Stimulated activated CD4-positive, alpha-beta T cell treated with anti-CD3 and anti-CD28 coated beads, TNF-alpha, amount 100 ng/mL, for 1 hour (primary cell): Measurements from ENCODE around the gene NDUFB4.
"Not testable (repeated sequence)": the region's sequence is repeated elsewhere in the genome, so short reads cannot be mapped to it uniquely, and the experiment has no call there.

ENCODE experiments used
- DNase-seq, 3 donors: peaks; one replicate each; pipeline ENCODE4 v3.0.0-alpha.2; 2020; ENCODE audit warnings: low read depth in 3 of 3, low spot score in 1 of 3

The NDUFB4 gene

DNA sequence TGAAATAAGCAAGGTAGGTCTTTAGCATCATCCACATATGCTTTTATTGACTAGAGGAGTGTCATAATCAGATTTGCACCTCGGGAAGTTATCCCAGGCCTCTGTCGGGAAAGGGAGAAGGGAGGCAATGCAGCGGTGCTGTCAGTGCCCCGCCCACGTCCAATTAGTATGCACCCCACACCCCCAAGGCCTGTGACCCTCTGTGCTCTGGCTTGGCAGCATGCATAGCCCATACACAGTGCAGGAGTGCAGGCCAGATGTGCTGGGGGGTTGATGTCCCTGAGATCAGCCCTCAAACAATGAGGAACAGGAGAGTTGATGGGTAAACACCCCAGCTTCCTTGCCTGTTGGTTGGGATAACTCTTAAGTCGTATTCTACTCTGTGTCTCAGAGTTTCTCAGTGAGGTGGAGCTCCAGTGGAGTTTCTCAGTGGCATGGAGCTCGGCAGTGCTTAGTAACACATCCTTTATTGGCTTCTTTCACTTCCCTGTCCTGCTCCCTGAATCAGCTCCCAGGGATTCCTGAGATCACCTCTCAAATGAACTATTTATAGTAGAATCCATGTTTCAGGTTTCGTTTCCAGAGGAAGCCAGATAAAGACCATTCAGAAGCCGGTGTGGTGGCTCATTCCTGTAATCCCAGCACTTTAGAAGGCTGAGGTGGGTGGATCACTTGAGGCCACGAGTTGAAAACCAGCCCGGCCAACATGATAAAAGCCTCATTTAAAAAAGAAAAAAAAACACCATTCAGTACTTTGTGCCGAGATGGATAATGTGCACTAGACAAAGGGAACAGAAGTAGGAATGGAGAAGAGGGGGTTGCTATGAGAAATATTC, 26.7 kb upstream of the NDUFB4 start:
- no peak for DNase-seq

DNA sequence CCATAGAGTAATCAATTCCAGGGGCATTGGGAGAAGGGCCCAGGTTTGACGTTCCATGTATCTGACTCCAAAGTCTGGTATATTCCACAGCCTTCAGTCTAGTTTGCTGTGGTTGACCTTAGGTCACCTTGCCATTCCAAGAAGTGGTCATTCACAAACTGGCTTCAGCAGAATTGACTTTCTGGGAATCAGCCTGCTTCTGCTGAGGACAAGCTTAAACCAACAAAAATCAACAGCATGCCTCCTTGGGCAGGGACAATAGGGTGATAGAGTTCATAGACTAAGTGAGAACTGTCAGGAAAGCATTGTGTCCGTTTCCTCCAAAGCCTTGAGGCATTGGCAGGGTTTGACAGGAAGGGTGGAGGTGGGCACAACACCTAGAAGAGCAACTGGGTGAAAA, 24.1 kb upstream of the NDUFB4 start:
- DNase-seq, result no peak

DNA sequence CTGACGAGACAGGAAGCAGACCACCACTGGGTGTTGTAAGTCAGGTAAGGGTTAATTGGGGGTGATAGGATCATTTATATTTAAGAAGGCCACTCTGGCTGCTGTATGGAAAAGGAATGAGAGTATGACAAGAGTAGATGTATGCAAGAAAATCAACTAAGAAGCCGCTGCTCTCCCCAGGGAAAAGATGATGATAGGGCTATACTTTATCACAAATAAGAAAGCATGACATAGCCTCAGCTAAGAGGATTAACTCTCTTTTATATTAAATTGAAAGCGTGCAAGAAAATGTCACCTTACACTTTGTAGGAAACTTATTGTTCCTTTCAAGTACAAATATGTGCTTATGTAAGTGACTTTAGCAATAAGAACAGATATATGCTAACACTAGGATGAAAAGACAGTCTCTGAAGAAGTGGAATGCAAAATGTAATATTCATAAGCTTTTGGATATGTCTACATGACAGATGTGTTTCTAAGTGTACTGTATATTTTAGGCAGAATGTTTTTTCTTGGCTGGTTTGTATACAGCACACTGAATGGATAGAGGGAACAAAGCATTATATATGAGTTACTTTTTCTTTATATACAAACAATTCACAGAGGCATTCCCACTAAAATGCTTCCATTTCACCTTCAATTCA, 8.7 kb upstream of the NDUFB4 start:
- no peak for DNase-seq

DNA sequence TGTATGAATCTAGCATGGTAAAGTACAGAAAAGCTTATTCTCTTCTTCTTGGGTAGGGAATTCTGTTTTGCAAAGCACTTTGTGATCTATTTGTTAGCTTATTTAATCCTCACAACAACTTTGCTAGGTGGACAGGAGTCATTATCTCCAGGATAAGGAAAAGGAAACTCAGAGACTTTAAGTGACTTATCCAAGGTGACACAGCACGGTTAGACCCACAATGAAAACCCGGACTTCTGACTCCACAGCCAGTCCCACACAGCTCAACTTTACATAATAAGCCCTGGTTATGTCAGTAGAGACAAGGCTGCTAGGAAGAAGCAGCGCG, 384 bp upstream of the NDUFB4 start:
- no peak for DNase-seq

DNA sequence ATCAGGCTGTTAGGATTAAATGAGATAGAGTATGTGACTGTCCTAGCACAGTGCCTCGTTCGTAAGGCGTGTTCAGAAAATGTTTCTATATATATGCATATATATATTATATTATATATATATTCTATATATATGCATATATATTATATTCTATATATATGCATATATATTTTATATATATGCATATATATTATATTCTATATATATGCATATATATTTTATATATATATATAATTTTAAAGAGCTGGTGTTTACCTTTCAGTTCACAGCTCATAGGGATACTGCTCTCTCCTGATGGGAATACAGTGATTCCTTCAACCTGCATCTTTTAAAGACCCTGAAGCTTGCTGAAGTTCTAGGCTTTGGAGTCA, 702 bp downstream of the NDUFB4 start:
- DNase-seq, result no peak

DNA sequence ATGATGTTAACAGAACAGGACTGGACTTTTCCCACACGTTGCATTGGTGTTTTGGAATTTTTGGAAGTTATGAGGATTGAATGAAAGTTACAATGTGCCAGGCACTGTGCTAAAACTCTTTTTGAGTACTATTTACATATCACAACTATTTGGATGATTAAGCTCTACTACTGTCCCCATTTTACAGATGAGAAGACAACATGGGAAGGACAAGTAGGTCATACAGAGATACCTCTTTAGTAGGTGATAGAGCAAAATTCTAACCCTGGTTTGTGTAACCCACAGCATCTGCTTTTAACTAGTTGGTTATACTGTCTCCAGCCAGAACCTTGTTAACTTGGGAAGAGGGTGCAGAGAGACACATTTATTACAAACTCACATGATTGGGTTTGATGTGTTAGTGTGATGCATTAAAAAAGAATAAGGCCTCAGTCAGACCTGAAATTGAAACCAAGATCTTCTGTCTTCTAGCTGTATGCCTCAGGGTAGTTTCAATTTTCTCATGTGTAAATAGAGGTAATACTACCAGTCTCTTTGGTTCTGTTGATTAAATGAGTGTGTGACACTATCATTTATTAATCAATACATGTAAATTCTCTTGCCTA, 1.4 kb downstream of the NDUFB4 start:
- DNase-seq, result no peak

DNA sequence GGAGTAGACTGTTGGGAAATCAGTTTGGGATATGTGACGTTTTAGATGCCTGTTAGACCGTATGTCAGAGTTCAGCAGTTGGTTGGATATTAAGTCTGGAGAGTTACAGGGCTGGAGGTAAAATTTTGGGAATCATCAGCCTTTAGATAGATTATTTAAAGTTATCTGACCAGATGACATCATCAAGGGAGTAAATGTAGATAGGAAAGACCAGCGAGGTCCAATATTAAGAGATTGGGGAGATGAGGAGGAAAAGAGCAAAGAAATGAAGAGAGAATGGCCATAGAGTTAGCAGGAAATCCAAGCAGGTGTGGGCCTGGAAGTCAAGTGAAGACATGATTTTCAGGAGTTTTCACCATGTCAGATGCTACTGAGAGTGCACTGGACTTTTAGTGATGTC, 3.1 kb downstream of the NDUFB4 start:
- no peak for DNase-seq

DNA sequence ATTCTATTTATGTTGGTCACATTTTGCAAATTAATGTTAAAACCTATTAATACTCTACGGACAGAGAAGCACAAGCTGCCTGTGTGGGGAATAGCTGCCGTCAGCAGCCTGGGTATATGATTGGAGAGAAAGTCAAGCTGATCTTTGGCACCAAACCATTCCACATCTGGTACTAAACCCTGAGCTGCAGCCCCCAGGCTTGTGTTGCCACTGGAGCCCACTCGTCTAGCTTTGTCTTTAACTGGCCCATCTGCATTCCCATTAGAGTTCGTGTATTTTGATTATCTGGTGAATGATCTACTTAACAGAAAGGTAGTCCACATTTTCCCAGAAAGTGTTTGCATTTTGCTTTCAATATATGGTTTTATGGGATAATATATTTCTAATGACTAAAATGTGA, 5.4 kb downstream of the NDUFB4 start:
- no peak for DNase-seq

DNA sequence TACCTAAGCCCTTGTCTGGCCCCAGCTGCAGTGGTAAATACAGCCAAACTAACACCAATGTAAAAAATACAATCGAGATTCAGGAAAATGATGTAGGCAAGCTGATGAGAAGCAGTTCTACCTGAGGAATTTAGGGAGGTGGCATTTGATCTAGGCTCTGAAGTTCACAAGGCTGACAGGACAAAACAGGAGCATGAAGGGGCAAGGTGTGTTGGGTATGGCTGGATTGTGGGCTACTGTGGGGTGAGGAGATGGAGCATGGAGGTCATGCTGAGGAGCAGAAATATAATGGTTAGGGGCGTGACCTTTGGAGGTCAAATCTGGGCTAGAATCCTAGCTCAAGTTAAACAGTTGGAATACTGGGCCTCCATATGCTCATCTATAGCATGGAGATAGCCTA, 6.5 kb downstream of the NDUFB4 start:
- DNase-seq, result no peak

DNA sequence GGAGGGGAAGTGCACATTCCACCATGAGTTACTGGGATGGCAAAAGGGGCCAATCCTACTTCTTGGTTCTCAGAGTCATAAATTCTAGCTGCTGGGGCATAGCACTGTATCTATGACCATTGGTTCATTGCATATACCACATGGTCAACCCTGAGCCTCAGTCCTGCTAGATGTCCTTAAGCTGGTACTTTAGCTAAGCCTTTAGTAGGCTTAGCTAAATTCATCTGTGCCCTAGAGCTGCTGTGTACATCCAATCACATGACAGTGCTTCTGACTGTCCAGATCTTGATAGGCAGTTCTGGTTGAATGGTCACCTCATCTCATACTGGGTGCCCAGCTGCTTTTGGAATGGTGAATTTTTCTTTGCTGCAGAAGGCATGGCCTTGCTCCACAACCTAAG, 8.2 kb downstream of the NDUFB4 start:
- DNase-seq, result no peak

DNA sequence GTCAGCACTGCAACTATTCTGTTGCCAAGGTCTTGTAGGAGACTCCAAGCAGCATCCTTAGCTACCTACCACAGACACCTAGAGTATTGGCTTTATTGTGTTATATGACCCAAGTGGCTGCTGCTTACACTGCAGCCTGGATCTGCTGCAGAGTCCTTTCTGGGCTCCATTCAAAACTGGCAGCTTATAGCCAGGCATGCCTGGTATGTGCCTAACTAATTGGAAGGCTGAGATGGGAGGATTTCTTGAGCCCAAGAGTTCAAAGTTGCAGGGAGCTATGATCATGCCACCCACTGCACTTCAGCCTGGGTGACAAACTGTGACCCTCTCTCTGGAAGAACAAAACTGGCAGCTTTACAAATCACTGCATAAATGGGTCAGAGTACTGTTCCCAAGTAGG, 8.6 kb downstream of the NDUFB4 start:
- no peak for DNase-seq

DNA sequence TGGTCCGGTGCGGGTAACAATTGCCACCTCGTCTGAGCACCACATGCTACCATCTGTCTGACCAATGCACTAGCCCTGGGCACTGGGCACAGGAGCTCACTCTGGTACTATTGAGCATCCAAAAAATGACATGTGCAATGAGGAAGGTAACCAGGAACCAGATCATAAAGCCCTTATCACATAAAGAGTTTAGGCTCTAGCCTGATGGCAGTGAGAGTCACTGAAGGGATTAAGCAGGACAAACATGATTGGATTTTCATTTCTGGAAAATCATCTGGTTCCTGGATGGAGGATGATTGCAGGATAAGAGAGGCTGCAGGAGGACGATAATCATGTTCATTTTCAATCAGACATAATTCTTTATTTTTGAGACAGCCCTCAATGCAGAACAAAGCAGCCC, 12.4 kb downstream of the NDUFB4 start:
- no peak for DNase-seq

DNA sequence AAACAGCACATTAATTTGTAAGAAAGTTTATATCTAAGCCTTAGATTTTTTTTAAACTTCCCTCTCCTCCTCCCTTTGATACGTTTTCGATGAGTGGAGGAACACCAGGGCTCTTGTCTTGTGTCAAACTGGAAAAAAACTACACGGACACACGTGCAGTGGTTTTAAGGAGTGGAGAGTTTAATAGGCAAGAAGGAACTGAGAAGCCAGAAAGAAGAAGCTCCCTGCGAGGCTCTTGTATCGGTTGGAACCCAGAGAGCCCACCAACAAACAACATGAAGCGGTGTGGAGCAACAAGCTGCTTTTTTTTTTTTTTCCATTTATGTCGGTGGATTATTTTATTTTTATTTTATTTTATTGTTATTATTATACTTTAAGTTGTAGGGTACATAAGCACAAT, 18.6 kb downstream of the NDUFB4 start:
- no peak for DNase-seq

DNA sequence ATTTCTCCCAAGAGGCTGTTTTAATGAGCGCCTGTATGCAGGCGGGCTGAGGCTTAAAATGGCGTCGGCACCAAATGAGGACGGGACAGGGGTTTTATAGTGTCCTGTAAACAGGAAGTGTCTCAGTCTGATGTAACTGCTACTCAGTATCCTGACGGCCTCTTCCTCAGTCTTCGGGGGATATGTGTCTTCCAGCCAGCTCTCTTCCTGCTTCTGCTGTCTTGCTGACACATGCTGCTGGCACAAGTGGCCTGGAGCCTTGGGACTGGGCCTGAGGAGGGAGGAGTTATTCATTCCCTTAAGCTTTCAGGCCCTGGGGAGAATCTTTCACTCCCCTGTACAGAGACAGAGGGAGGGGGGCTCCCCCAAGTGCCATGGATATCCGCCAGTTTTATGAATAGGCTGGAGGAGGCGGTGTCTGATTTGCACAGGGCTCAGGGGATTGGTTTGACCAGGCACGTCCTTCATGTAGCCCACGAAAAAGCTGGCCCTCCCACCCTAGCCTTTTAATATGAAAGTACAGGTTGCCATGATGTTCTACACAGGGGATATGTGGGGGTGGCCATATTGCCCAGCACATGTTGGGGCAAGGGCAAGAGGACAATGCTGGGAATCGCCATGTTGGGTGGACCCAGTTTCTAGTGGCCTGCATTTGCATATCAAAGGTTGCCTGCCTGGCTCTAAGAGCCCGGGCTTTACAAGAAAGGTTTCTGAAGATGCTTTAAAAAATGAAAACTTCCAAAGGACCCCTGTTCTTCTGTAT, 19.9 kb downstream of the NDUFB4 start:
- no peak for DNase-seq

DNA sequence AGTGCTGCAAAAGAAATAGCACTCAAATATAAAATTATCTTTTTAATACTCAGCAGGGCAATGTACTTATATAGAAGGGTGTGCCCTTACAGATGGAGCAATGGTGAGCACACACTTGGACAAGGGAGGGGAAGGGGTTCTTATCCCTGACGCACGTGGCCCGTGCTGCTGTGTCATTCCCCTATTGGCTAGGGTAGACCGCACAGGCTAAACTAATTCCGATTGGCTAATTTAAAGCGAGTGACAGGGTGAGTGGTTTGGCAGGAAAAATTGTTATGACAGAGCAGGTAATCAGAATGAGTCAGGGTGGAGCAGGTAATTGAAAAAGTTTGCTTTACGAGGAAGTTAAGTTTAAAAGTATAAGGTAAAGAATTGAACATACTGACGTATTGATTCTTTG, 20.6 kb downstream of the NDUFB4 start:
- not testable (repeated sequence) for DNase-seq

DNA sequence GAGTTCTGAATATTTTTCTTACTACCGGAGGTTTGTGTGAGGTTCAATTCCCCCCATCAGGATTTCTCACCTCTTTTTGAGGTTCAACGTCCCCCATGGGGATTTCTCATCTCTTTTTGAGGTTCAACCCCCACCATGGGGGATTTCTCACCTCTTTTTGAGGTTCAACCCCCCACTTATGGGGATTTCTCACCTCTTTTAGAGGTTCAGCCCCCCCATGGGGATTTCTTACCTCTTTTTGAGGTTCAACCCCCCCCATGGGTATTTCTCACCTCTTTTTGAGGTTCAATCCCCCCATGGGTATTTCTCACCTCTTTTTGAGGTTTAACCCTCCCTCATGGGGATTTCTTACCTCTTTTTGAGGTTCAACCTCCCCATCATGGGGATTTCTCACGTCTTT, 26.3 kb downstream of the NDUFB4 start:
- no peak for DNase-seq

DNA sequence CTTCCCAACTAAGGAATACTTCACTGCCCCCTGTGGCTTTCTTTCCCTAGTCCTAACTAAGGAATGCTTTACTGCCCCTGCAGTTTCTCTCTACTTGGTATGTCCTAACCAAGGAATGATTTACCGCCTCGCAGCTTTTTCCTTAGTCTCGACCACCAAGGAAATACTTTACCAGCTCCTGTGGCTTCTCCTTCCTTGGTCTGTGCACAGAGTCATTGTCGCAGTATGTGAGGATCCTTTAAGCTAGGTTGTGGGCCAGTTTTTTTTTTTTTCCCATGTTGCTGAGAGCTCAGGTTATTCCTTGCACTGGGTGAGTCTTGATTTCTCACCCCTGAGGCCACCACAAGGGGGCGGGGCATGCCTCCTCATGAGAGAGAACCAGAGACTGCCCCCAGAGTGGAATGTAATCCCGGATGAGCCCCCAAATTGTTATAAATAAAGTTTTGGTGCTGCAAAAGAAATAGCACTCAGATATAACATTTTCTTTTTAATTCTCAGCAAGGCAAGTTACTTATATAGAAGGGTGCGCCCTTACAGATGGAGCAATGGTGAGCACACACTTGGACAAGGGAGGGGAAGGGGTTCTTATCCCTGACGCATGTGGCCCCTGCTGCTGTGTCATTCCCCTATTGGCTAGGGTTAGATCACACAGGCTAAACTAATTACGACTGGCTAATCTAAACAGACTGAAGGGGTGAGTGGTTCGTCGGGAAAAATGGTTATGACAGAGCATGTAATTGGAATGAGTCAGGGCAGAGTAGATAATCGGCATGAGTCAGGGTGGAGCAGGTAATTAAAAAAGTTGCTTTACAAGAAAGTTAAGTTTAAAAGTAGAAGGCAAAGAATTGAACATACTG, 27.0 kb downstream of the NDUFB4 start:
- DNase-seq, result no peak

DNA sequence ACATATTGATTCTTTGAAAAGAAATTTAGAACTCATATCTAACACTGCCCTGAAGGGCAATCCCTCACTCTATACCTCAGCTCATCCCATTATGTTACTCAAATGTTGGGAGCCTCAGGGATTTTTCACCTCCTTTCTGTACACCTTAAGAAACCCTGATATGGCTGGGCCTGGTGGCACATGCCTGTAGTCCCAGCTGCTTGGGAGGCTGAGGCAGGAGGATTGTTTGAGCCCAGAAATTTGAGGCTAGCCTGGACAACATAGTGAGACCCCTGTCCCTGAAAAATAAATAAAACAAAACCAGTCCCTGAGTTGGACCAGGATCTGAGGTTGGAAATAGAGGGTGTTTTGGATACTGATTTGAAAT, 27.6 kb downstream of the NDUFB4 start:
- DNase-seq, result no peak

DNA sequence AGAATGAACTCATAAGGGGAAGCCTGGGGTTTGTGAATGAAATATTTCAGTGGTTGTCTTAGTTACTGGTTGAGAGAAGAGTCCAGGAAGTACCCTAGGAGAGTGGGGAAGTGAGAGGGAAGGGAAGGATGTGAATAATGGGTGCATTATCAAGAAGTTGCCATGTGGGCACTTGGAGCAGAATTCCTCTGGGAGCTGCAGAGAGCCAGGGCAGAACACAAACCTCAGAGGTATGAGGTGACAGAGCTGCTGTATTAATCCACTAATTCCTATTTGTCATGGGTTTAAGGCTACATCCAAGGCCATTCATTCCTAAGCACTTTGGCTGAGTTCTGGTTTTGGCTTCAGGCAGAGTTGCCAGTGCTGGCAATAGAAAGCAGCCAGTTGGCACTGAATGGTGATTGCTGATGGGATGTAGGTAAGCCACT, 29.0 kb downstream of the NDUFB4 start:
- no peak for DNase-seq

DNA sequence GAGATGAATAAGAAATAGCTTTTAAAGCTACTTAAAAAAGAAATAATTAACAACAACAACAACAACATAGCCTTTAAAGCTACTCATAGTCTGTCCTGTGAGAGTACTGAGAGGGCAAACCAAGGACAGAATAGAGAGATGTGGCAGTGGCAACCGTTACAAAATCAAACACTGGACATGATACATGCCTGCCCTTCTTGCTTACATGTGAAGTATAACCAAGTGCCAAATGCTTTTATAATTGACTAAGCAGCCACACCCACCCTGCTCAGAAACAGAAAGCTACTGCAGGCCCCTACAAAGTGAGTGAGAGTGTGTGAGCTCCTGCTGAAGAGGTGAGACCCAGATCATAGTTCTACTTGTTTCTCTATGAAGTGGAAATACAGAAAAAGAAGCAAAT, 38.4 kb downstream of the NDUFB4 start:
- DNase-seq, result no peak

DNA sequence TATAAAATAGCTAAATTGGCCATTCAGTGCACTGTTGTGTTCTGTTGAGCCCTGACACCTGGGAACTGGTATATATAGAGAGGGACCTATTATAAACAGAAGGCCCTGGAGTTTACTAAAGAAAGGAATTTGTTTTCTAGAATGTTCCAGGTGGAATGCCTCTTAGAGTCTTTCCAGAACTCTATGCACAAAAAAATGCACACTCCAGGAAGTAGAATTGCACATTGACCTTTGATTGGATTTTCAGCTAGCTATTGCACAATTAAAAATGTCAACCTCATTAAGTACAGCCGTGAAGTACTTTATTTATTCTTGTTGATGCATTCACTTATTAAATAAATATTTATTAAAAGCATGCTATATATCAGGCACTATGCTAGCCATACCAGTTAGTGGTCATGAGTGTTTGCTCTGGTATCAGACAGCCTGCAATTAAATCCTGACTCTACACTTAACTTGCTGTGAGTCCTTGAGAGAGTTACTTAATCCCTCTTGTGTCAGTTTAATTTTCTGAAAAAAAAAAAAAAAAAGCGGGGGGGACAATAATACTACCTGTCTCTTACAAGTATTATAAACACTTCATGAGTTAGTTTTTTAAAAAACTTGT, 40.8 kb downstream of the NDUFB4 start:
- DNase-seq, result no peak
